ENCODE measurements around the gene COL18A1.

DNA sequence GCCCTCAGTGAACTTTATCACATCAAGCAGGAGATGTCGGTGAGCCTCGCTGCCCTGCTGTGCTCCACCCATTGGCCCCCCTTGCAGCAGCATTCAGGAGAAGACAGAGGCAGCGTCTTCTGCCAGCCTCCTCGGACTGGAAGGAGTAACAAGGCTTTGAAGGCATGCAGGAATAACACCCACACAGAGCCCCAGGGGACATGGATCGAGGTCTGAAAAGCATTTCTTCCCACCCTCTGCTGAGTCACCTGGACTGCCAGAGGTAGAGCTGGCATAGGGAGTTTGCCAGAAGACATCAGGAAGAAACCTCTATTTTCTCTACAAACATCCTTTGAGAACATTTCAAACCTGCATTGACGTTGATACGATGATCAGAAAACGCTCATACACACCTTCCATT, 42.9 kb downstream of the COL18A1 start:
- TF ChIP-seq, protein P1, sequence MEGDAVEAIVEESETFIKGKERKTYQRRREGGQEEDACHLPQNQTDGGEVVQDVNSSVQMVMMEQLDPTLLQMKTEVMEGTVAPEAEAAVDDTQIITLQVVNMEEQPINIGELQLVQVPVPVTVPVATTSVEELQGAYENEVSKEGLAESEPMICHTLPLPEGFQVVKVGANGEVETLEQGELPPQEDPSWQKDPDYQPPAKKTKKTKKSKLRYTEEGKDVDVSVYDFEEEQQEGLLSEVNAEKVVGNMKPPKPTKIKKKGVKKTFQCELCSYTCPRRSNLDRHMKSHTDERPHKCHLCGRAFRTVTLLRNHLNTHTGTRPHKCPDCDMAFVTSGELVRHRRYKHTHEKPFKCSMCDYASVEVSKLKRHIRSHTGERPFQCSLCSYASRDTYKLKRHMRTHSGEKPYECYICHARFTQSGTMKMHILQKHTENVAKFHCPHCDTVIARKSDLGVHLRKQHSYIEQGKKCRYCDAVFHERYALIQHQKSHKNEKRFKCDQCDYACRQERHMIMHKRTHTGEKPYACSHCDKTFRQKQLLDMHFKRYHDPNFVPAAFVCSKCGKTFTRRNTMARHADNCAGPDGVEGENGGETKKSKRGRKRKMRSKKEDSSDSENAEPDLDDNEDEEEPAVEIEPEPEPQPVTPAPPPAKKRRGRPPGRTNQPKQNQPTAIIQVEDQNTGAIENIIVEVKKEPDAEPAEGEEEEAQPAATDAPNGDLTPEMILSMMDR (IDR thresholded peaks at IDR 0.05), result no peak
- no peak for TF ChIP-seq POLR2A (IDR thresholded peaks at IDR 0.05)
